Astrocyte of the cerebellum (primary cell): ENCODE measurements around the gene CERS5.

Experiments
- DNase-seq: peaks from one replicate; pipeline ENCODE4 v3.0.0-alpha.2; 2011; ENCODE audit warnings: low read depth
- H3K4me3 ChIP-seq: 2 replicates; pipeline ENCODE4 v1.5.1; 2011; ENCODE audit warnings: mild to moderate bottlenecking, low read depth, low read length, moderate library complexity
- in situ Hi-C: cut with HindIII; loops from 2 replicates; pipeline ENCODE4 v1.10.0; 2017; ENCODE audit warnings: low sequenced_read_pairs
- TF ChIP-seq, protein P1 (sequence below): IDR thresholded peaks from 2 replicates; pipeline ENCODE4 v1.5.1; 2012; ENCODE audit warnings: low read length, low read depth, moderate library complexity, mild to moderate bottlenecking; ENCODE audit errors: missing control alignments

The CERS5 gene

GRCh38 chr12:50188241-50188781 lies 21.1 kb upstream of the CERS5 start:
- no peak for DNase-seq
- TF ChIP-seq, protein P1, sequence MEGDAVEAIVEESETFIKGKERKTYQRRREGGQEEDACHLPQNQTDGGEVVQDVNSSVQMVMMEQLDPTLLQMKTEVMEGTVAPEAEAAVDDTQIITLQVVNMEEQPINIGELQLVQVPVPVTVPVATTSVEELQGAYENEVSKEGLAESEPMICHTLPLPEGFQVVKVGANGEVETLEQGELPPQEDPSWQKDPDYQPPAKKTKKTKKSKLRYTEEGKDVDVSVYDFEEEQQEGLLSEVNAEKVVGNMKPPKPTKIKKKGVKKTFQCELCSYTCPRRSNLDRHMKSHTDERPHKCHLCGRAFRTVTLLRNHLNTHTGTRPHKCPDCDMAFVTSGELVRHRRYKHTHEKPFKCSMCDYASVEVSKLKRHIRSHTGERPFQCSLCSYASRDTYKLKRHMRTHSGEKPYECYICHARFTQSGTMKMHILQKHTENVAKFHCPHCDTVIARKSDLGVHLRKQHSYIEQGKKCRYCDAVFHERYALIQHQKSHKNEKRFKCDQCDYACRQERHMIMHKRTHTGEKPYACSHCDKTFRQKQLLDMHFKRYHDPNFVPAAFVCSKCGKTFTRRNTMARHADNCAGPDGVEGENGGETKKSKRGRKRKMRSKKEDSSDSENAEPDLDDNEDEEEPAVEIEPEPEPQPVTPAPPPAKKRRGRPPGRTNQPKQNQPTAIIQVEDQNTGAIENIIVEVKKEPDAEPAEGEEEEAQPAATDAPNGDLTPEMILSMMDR: no peak
- no peak overlapping the region for H3K4me3 ChIP-seq
- in situ Hi-C loops: no loop called here

- TF ChIP-seq, protein P1: no peak
- peak; percentile 91 for DNase-seq
- no peak overlapping the region for H3K4me3 ChIP-seq
- in situ Hi-C loops: no loop called here
Measured at GRCh38 chr12:50187084-50187900, 20.1 kb upstream of the CERS5 start.

GRCh38 chr12:50186681-50187080 lies 19.5 kb upstream of the CERS5 start:
- in situ Hi-C loops: no loop called here
- no peak for DNase-seq
- H3K4me3 ChIP-seq: no peak overlapping the region
- TF ChIP-seq, protein P1: no peak

GRCh38 chr12:50185970-50186663 lies 18.9 kb upstream of the CERS5 start:
- TF ChIP-seq, protein P1: no peak
- no peak overlapping the region for H3K4me3 ChIP-seq
- no peak for DNase-seq
- in situ Hi-C loops: no loop called here

- H3K4me3 ChIP-seq: no peak overlapping the region
- no peak for DNase-seq
- in situ Hi-C loops: no loop called here
- TF ChIP-seq, protein P1: no peak
Measured at GRCh38 chr12:50185301-50185895, 18.2 kb upstream of the CERS5 start.

DNA sequence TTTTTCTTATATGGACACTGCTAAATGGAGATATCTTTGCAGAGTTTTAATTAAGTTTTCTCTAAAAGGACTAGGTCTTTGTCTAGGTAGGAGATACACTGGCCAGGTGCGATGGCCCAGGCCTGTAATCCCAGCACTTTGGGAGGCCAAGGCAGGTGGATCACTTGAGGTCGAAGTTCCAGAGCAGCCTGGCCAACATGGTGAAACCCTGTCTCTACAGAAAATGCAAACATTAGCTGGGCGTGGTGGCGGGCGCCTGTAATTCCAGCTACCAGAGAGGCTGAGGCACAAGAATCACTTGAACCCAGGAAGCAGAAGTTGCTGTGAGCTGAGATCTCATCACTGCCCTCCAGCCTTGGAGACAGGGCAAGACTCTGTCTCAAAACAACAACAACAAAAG lies 17.1 kb upstream of the CERS5 start:
- no peak for DNase-seq
- no peak overlapping the region for H3K4me3 ChIP-seq
- in situ Hi-C loops: no loop called here
- TF ChIP-seq, protein P1: no peak
